Mammary epithelial cell (primary cell): ENCODE measurements around the gene EFCAB12.
"Not testable (repeated sequence)": the region's sequence is repeated elsewhere in the genome, so short reads cannot be mapped to it uniquely, and the experiment has no call there.

Source experiments
- EZH2 ChIP-seq: IDR thresholded peaks from 2 replicates; pipeline ENCODE4 v1.6.1; 2012; ENCODE audit warnings: low read length, inconsistent platforms, borderline replicate concordance
- TF ChIP-seq, protein P1 (sequence below), 2 donors: IDR thresholded peaks in 1 of 2; conservative IDR thresholded peaks in 1 of 2; 2 replicates each; pipeline ENCODE4 v1.5.1; 2011 to 2012; ENCODE audit warnings: inconsistent platforms in 2 of 2, low read length in 2 of 2, mild to moderate bottlenecking in 2 of 2, control low read depth in 1 of 2, low read depth in 1 of 2; ENCODE audit not compliant: insufficient read depth in 1 of 2; ENCODE audit errors: extremely low read depth in 1 of 2

- not testable (repeated sequence) for TF ChIP-seq EZH2
- TF ChIP-seq, protein P1, sequence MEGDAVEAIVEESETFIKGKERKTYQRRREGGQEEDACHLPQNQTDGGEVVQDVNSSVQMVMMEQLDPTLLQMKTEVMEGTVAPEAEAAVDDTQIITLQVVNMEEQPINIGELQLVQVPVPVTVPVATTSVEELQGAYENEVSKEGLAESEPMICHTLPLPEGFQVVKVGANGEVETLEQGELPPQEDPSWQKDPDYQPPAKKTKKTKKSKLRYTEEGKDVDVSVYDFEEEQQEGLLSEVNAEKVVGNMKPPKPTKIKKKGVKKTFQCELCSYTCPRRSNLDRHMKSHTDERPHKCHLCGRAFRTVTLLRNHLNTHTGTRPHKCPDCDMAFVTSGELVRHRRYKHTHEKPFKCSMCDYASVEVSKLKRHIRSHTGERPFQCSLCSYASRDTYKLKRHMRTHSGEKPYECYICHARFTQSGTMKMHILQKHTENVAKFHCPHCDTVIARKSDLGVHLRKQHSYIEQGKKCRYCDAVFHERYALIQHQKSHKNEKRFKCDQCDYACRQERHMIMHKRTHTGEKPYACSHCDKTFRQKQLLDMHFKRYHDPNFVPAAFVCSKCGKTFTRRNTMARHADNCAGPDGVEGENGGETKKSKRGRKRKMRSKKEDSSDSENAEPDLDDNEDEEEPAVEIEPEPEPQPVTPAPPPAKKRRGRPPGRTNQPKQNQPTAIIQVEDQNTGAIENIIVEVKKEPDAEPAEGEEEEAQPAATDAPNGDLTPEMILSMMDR (conservative IDR thresholded peaks at IDR 0.05 in 1 of 2, IDR thresholded peaks at IDR 0.05 in 1 of 2; ENCODE audit: extremely low read depth in 1 of 2, insufficient read depth in 1 of 2, low read depth in 1 of 2, low read length in 2 of 2): not testable (repeated sequence)
Observed at GRCh38 chr3:129388791-129389571, 39.5 kb downstream of the EFCAB12 start.
